PFSK-1 (cell line): Measurements from ENCODE around the gene NBEA.

Experiments used
- POLR2AphosphoS5 ChIP-seq: IDR thresholded peaks from 2 replicates; pipeline ENCODE4 v1.6.1; 2012; ENCODE audit warnings: low read depth, mild to moderate bottlenecking, control low read depth, low read length, moderate library complexity
- REST ChIP-seq, 2 experiments: IDR thresholded peaks; 2 replicates each; pipeline versions ENCODE4 v1.6.1 to v1.8.0; 2011 to 2012; ENCODE audit warnings: low read depth in 2 of 2, low read length in 2 of 2, control low read depth in 1 of 2, inconsistent platforms in 1 of 2, mild to moderate bottlenecking in 1 of 2, moderate library complexity in 1 of 2; ENCODE audit not compliant: insufficient read depth in 1 of 2
- SIN3A ChIP-seq: IDR thresholded peaks from 2 replicates; pipeline ENCODE4 v1.6.1; 2012; ENCODE audit warnings: mild to moderate bottlenecking, low read length, moderate library complexity, borderline replicate concordance; ENCODE audit not compliant: insufficient read depth
- TAF1 ChIP-seq: IDR thresholded peaks from 2 replicates; pipeline ENCODE4 v1.6.1; 2012; ENCODE audit warnings: low read length, control low read depth, borderline replicate concordance; ENCODE audit not compliant: insufficient read depth

GRCh38 chr13:34988330-34988791 lies 46.3 kb downstream of the NBEA start:
- TF ChIP-seq POLR2AphosphoS5 (no peak), SIN3A (no peak), TAF1 (no peak), REST (IDR thresholded peaks at IDR 0.05; ENCODE audit: insufficient read depth in 1 of 2, low read depth in 2 of 2, low read length in 2 of 2) (no peak)
